RPMI8226 (cell line): ENCODE data around the gene GMDS.
A peak's percentile ranks its signal among the peaks of the same experiment; 100 is the strongest.

Experiments
- DNase-seq: peaks from one replicate; pipeline ENCODE4 v3.0.0-alpha.2; 2015

The GMDS gene

GRCh38 chr6:1606780-1607515 lies 638.5 kb downstream of the GMDS start:
- DNase-seq = no peak

DNA sequence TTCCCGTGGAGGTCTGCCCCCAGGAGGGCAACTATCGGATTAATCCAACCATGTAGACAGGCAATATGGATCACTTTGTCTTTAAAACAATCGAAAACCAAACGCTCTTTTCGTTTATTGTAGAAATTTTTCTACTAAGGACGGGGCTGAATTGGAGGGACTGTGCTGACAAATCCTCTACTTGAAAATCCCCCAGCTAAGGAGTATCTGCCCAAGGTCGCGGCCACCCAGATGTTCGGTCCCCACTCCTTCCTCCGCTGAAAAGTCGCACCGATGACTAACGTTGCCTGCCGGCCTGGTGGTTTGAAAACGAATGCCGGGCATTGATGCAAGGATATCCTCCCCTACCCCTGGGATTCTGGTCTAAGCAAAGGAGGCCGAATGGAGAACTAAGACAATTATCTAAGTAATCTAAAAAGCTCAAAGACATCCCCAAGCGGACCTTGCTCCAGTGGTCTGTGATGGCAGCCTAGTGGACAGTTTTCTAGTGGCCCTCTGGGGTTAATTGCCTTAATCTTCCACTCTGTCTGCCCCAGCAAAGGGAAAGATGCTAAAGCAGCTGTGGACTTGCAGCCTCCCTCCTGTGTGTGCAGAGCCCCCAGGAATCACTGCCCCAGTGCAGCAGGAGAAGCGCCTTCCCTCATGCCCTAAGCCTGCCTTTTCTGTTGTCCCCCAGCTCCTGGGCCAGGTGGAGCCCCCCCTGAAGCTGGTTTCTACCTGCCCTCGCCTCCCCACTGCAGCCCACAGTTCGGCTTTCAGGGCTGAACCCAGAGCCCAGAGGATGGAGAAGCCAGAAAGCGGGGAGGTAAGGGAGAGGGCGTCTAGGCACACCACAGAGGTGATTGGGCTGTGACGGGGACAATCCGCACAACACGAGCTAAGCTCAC lies 639.3 kb downstream of the GMDS start:
- DNase-seq = no peak

GRCh38 chr6:1605004-1605892 lies 640.2 kb downstream of the GMDS start:
- DNase-seq = no peak

DNA sequence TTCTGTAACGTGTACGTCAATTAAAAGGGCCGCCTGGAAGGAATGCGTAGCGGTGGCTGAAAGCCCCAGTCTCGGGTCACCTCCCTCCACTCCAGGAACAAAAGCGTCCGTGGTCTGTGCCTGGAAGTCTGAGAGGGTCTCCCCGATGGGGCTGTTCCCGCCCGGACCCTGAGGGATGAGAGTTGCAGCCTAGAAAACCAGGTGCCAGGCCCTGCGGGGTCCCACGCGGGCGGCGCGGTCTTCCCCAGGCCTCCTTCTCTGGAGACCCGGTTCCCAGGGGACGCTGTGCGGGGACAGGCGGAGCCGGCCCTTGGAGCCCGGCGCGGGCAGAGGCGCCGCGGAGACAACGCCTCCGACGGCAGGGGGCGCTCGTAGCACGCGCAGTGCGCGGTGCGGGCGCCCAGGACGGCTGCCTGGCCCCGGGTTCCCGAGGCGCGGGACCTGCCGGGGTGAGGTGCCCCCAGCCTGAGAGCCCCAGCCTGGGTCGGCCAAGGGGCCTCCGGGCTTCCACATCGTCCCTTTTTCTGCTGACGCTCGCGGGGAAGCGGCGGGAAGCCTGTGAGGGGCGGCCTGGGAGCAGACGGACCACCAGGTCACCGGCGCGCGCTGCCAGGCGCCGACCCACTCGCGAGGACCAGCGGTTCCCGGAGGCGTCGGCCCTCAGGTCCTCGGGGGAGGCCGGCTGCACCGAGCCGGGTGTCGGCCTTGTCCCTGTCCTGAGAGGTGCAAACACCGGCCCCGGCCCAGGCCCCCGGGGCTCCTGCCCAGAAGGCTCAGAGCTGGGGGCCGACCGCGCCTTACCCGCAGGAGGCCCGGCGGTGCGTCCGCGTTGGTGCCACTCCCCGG lies 641.0 kb downstream of the GMDS start:
- DNase-seq = peak; percentile 90

DNA sequence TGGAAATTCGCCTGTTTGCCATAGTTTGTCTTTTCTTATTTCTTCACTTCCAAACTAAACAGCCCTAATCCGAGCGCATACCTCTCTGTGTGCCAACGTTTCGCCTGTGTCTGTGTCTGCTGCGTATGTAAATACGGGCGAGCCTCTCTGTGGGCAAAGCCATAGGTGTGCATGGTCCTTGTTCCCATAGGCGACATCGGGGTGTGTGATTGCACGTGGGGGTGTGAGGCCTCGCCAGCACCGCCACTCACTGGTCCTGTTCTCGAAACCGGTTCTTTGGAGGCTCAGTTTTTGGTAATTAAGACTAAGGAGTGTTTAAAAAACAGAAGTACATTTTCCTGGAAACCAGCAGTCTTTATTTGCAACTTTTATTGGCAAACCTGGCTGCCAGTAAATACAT lies 641.7 kb downstream of the GMDS start:
- no peak for DNase-seq

DNA sequence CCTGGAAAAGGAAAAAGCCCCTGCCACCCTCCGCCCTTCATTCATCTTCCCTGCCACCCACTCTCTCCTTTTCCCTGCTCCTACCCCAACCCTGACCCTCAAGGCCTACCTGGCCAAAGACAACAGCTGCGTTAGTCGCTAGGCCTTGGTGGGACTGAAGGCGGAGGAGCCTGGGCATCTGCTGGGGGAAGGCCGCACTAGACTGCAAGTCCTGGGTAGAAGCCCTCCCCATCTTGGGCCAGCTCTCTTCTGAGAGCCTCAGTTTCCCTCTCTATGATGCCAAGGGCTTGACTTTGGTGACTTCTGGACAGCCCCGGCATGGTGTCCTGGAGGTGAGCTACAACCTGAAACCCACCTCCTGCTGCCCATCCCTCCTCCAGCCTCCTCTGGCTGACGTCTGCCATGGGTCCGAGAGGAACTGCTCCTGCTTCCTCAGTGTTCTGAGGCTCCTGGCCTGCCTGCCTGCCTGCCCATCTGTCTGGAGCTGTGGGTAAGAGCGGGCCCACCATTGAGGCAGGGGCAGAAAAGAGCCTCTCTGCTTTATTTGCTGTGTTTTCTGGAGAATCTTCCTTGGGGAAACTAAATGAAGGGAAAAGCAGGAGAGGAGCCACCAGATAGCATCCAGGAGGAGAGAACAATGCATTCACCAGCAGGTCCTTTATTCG lies 643.2 kb downstream of the GMDS start:
- no peak for DNase-seq

DNA sequence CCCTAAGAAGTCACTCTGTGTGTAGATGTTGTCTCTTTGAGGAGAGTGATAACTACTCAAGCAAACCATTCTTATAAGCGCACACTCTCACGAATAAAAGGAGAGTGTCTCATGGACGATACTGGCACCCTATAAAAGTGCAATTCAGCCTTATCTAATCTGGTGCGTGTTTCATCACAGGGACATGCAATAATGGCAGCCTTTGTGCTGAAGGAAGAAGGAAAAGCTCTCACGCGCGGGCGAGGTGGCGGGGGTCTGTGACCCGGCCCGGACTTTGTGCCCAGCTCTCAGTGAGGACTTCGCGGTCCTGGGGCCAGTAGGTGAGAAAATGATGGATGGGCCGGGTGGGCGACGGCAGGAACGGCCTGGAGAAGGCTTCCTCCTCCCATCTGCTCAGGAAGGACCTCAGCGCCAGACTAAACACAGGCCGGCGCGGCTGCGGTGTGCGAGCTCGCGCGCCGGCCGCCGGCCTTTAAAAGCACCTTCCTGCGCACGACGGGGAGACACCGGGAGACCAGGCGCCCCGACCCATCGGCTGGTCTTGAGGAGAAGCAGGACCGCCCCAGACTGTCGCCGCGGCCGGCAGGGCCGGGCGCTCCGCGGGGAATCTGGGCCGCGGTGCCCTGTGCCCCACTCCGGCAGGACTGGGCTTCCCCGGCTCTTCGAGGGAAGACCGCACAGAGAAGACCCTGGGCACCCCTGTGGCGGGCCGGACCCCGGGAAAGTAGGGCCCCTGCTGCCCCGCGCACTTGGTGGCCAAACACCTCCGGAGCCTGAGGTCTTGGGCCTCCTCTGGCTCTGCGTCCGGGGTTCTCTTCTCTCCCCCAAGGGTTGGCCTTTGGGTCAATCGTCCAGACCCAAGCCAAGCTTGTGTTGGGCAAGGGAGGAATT lies 644.0 kb downstream of the GMDS start:
- DNase-seq = no peak

GRCh38 chr6:1600764-1601157 lies 644.6 kb downstream of the GMDS start:
- no peak for DNase-seq

DNA sequence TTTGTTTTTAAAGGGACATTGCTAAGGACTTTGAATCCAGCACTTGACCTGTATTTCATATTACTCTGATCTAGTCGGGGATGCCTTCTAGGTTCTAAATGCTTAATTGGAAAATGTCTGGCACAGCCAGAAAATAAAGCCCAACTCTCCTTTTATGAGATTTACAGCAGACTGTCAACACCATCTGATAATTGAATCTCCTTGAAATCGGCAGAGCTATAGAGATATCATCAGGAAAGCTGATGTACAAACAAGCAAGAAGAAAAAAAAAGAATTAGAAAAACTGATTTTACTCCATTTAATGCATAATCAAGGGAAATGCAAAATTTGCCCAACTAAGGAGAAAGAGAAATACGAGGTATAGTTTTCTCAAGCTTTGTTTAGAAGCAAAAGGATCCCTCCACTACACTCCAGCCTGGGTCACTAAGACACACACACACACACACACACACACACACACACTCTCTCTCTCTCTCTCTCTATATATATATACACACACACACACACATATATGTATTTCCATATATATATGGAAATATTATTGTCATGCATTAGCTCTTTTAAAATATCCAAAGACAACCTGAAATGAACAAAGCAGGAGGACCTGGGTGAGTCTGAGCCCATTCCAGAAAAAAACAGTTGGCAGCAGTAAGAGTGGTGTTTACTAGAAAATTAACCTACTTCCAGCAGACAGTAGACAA lies 645.2 kb downstream of the GMDS start:
- no peak for DNase-seq

DNA sequence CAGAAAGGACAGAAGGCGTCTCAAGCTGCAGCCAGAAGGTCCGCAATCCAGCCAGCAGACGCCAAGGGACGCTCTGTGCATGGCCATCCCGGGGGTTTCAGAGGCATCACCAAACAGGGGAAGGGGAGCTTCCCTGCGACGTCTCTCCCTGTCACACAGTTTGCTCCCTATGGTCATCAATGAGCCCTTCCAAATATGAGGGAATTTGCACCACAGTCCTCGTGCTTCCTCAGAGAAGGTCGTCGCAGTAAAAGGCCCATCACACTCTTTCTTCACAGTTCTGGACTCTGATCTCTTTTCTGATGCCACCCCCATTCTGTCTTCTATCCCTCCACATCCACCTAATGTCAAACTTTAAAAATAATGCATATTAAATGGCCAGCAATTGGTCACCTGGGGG lies 645.9 kb downstream of the GMDS start:
- DNase-seq = no peak

GRCh38 chr6:1598886-1599285 lies 646.5 kb downstream of the GMDS start:
- DNase-seq = no peak

- DNase-seq = no peak
Observed at GRCh38 chr6:1598433-1598832, 647.0 kb downstream of the GMDS start.

- DNase-seq = no peak
Observed at GRCh38 chr6:1597924-1598323, 647.5 kb downstream of the GMDS start.

DNA sequence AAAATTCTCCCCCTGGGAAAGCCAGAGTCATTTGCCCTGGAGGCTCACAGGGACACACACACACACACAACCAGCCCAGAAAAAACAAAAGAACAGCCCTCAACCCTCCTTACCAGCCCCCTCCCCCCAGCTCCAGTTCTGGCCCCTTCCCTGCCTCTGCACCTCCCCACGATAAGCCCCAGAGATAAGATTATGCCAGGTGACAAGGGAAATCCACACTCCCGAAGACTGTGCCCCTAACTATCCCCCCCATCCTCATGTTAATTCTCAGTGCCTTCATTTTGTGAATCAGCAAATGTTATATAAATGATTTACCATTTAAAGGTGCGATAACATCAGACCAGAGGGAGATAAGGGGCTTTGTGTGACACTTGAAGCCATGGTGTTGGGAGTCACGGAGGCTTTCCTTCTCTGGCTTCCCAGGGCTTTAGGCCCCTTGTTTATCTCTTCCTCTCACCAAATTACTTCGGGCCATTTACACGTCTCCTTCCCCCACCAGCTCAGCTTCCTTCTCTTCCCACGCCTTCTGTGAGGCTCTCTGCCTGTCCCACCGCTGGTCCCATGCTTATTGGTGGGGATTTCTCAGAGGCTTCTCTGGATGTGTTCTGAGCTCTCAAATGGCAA lies 648.2 kb downstream of the GMDS start:
- no peak for DNase-seq

- DNase-seq = peak; percentile 80
Observed at GRCh38 chr6:1596088-1596852, 649.1 kb downstream of the GMDS start.

DNA sequence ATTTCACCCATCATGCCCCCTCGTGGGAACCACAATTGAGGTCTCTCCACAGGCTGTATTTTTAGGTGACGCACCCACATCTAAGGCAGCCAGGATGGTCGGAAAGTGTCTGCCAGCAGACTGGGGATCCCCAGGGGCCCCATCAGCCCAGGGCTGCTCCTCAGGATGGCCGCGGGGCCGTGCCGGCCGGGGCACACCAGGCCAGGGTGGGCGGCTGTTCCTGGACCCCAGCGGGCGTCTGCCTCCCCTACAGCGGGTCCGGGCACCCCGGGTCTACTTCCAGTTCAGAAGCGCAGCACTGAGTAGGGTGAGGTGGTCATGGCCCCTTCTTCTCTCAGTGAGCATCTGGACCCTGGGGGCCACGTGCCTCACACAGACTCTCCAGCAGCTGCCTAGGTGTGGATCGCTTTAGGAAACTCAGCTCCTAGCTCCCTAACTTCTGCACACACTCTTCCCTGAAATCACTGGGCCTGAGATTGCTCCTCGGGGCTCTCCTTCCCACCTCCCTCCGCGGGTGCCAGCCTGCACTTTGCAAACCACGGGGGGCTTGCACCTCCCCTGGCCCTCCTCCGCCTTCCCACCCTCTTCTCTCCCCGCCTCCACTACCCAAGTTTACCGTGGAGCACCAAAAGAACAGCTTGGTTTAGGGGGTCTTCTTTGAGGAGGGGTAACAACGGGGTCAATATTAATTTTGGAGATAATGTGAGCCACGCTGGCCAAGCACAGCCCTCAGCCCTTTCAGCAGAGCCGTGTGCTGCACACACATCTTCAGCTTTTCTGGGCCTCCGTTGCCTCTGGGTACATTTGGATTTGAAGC lies 649.9 kb downstream of the GMDS start:
- no peak for DNase-seq

DNA sequence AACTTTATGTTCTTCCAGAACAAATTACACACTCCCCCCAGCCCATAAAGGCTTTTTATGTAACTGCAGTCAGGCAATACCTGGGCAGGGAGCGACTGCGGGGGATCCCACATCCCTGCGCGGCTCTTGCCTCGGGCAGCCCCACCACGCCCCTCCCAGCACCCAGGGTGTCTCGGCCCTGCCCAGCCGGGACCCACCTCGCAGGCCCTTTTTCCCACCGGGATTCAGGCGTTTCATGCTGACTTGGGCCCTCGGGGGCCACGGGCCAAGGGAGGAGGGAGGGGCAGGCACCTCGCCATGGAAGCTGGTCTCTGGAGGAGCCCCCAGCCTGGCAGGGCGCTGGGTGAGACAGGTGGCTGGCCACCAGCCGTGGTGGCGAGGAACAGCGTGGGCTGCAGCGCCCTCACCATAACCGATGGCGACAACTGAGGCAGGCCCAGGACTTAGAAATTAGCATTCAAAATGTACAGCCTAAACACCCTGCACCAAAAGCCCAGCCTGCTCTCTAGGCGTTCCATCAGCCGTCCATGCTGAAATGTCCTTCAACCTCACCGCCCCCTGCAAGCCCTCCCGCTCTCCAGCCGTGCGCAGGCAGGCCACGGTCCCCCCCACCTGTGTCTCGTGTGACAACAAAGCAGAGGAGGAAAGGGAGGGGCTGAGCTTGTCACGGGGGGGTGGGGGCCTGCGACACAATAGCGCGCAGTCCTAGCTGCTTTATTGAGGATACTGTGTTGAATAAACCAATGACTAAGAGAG lies 650.8 kb downstream of the GMDS start:
- DNase-seq = no peak
